ENCODE measurements around the gene CACNA2D2.

- TF ChIP-seq, protein P1, sequence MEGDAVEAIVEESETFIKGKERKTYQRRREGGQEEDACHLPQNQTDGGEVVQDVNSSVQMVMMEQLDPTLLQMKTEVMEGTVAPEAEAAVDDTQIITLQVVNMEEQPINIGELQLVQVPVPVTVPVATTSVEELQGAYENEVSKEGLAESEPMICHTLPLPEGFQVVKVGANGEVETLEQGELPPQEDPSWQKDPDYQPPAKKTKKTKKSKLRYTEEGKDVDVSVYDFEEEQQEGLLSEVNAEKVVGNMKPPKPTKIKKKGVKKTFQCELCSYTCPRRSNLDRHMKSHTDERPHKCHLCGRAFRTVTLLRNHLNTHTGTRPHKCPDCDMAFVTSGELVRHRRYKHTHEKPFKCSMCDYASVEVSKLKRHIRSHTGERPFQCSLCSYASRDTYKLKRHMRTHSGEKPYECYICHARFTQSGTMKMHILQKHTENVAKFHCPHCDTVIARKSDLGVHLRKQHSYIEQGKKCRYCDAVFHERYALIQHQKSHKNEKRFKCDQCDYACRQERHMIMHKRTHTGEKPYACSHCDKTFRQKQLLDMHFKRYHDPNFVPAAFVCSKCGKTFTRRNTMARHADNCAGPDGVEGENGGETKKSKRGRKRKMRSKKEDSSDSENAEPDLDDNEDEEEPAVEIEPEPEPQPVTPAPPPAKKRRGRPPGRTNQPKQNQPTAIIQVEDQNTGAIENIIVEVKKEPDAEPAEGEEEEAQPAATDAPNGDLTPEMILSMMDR (IDR thresholded peaks at IDR 0.05; ENCODE audit: insufficient read depth, low read length, poor library complexity, severe bottlenecking) = no peak
- TF ChIP-seq EZH2phosphoT487 (conservative IDR thresholded peaks at IDR 0.05; ENCODE audit: low read length) = no peak
Observed at GRCh38 chr3:50490424-50490823, 13.0 kb downstream of the CACNA2D2 start.

All from SU-DHL-6 (cell line).